ENCODE results near the gene RIOK1. TPM values are rescaled to one million over a fixed set of nuclear protein-coding genes. Genes with fewer than 3 reads are reported as not detected.

The RIOK1 gene
- 10.2 and 48.6 TPM in 2 replicates for total RNA-seq

DNA sequence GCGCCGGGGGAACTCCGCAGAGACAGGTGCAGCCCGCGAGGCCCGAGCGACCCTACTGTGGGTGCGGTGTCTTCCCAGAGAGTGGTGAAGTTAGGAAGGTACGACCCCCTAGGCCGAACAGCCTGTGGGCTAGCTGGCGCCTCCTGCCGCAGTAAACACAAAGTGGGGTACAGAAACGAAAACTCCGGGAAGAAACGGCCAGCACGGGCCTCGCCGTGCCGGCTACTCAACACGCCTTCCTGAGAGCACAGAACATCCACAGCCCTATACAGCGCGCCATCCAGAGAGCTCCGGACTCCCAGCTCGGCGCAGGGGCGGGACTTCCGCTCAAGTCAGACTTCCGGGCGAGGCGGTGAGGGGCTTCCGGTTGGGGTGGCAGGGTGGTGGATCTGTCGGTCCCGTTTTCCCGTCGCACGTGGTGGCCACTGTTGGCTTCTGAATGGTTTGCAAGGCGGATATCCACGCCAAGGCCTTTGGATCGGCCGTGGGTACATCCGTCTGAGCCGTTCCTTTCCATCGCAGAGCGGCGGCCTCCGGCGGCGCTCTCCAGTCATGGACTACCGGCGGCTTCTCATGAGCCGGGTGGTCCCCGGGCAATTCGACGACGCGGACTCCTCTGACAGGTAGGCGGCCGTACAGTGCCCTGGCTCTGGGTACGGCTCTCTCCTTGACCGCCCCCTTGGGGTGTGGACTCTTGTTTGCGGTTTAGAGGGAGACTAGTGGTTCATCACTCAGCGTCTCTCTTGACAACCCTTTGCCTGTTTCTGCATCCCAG, at the start of gene RIOK1, which contains the start of gene CAGE1:
Gene RIOK1 (plus strand): TSS at position 358 of the 775 bp plus-strand sequence. CDS start 195 bp downstream, at position 553.
Gene CAGE1 (minus strand): TSS at position 292 of the 775 bp plus-strand sequence. CDS start 2,569 bp downstream, outside the sequence.

Other genes starting within 250 kb of the RIOK1 start
- gene SSR1, start 76.6 kb upstream of the RIOK1 start, total RNA-seq: 68.9 and 88.3 TPM in 2 replicates
- gene CAGE1, start 66 bp upstream of the RIOK1 start, total RNA-seq: not detected in 2 replicates
- 0.70 and 1.6 TPM in 2 replicates for gene DSP, start 151.9 kb downstream of the RIOK1 start, total RNA-seq
- 6.8 and 7.8 TPM in 2 replicates for gene SNRNP48, start 200.4 kb downstream of the RIOK1 start, total RNA-seq